Activated CD4-positive, alpha-beta T cell treated with anti-CD3 and anti-CD28 coated beads for 1 hour (primary cell): ENCODE results near the gene NPIPB6.
"Not testable (repeated sequence)": the region's sequence is repeated elsewhere in the genome, so short reads cannot be mapped to it uniquely, and the experiment has no call there.

Experiments used
- DNase-seq: peaks from one replicate; pipeline ENCODE4 v3.0.0-alpha.2; 2020

NPIPB6 gene

DNA sequence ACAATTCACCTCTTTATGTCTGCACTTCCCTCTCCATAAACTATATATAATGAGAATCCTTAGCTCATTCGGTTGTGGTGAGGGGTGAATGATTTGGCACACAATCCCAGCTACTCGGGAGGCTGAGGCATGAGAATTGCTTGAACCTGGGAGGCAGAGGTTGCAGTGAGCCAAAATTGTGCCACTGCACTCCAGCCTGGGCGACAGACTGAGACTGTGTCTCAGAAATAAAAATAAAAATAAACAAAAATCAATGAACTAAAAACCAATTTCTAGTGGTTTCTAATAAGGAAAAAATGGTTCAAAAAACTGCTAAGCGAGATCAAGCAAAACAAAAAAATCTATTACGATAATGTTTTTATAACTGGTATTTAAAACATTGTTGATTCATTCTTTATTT, at the start of gene NPIPB6:
NPIPB6 (minus strand) TSS at position 101 of the 400 bp plus-strand sequence. CDS start 686 bp downstream, outside the sequence.
- not testable (repeated sequence) for DNase-seq

- DNase-seq, result not testable (repeated sequence)
Observed at GRCh38 chr16:28403220-28404072, 40.1 kb upstream of the NPIPB6 start, which contains the start of gene EIF3CL. Gene EIF3CL, minus strand, starts transcription at chr16:28403841. Its CDS starts 223 bp downstream, at chr16:28403618.

DNA sequence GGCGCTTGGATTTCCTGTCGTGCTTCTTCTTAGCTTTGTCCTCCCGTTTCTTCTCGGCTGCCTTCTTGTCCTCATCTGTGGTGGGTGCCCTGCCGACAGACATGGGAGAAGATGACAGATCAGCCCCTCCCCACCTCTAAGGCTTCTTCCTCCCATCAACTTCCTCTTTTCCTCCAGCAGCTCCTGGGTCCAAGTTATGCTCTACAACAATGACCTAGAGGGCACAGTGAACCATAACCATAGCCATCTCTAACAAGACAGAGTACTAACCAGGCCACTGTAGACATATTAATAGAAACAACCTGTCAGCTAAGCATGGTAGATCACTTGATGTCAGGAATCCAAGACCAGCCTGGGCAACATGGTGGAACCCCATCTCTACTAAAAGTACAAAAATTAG, 28.7 kb upstream of the NPIPB6 start:
- not testable (repeated sequence) for DNase-seq

- not testable (repeated sequence) for DNase-seq
Observed at GRCh38 chr16:28382177-28382867, 19.0 kb upstream of the NPIPB6 start.

GRCh38 chr16:28377822-28378221, 14.5 kb upstream of the NPIPB6 start:
- DNase-seq, result not testable (repeated sequence)

DNA sequence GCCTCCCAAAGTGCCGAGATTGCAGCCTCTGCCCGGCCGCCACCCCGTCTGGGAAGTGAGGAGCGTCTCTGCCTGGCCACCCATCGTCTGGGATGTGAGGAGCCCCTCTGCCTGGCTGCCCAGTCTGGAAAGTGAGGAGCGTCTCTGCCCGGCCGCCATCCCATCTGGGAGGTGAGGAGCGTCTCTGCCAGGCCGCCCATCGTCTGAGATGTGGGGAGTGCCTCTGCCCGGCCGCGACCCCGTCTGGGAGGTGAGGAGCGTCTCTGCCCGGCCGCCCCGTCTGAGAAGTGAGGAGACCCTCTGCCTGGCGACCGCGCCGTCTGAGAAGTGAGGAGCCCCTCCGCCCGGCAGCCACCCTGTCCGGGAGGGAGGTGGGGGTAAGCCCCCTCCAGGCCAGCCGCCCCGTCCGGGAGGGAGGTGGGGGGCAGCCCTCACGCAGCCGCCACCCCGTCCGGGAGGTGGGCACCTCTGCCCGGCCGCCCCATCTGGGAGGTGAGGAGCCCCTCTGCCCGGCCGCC, 13.9 kb upstream of the NPIPB6 start:
- DNase-seq, result not testable (repeated sequence)

DNA sequence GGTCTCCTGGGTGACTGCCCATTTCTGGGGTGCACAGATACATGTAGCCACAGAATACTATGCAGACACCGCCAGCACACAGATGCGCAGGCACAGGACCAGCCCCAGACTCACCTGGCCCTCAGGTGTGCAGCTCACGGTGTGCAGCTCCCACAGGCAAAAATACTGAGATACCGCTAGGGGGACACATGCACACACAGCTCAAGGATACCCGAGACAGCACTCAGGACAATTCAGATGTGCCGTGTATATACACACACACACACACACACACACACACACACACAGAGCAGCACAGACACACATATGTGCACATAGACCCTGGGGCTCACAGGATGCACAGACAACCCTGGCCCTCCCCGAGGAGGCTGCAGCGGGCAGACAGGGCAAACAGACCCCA, 11.8 kb upstream of the NPIPB6 start:
- DNase-seq, result not testable (repeated sequence)

- DNase-seq, result not testable (repeated sequence)
Observed at GRCh38 chr16:28374281-28374680, 11.0 kb upstream of the NPIPB6 start.

GRCh38 chr16:28367926-28368325, 4.6 kb upstream of the NPIPB6 start:
- not testable (repeated sequence) for DNase-seq

DNA sequence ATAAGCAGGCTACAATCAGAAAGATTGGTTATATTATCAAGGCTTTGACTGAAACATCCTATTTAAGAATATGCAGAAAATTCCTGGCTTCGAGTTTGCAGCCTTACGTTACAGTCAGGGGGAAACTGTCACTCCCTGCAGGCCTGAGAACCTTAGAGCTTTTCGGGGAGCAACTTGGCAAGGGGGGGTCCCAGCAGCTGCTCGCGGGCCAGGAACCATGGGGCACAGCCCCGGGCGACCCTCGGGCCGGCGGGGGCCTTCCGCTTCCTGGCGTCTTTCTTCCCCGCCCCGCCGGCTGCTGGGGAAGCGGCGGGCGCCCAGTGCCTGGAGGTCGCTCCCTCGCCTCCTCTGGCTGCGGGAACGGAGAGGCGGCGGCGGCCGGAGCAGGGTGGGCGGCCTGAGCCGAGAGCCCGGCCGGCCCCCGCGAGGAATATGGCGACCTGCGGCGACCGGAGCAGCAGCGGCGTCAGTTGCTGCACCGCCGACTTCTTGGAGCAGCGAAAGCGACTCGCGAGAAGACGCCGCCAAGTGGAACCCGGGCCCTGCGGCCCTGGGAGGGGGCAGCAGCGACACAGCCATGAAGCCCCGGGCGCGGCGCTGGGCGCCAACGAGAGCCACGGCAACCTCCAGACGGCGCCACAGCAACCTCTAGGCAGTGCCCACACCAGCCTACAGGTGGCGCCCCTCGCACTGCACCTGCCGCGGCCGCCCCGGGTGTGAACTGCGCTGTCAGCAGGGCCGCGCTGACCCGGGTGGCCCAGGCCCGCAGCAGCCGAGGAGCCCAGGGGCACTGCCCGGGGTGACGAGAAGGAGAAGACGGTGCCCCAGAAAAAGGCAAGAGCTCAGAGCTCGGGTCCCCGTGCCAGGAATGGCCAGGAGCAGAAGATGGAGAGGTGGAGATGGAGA, 1.2 kb upstream of the NPIPB6 start:
- DNase-seq, result not testable (repeated sequence)

GRCh38 chr16:28362600-28362999, 708 bp downstream of the NPIPB6 start:
- DNase-seq, result not testable (repeated sequence)

GRCh38 chr16:28338230-28338629, 25.1 kb downstream of the NPIPB6 start:
- not testable (repeated sequence) for DNase-seq

DNA sequence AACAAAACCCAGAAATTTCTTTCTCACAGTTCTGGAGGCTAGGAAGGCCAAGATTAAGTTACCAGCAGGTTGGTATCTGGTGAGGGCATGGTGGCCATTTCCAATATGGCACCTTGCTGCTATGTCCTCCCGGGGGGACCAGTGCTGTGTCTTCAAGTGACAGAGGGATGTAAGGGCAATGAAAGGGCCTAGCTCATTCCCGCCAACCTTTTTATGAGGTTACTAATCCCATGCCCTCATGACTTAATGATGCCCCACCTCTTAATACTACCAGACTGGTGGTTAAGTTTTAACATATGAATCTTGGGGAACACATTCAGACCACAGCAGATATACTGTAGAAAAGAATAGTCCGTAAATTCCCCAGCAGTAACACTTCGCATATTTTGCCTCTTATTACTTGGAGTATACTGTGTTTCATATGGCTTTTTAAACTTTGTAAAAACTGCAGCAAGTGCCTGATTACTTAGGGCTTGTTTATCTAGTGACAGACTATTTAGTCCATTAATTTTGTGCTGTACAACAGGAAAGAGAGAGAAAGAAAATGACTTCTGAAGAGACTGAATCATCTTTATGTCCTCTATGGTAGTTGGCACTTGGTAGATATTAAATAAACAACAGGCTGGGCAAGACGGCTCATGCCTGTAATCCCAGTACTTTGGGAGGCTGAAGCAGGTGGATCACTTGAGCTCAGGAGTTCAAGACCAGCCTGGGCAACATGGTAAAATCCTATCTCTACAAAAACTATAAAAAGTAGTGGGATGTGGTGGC, 26.2 kb downstream of the NPIPB6 start:
- DNase-seq, result not testable (repeated sequence)

GRCh38 chr16:28335678-28336077, 27.6 kb downstream of the NPIPB6 start:
- not testable (repeated sequence) for DNase-seq

DNA sequence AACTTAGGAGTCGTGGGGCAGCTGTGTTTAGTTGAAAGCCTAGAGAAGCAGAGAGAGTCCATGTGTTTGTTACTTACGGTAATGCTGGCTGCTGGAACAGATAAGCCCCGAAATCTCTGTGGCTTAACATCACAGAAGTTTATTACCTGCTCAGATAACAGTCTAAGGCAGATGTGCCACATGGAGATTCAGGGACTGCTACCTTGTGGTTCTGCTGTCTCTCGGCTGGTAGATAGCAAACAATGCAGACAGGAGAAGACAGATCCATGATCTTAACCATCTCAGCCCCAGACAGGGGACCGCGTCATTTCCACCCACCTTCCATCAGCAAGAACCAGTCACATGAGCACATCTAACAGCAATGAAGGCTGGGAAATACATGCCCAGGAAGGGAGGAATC, 30.7 kb downstream of the NPIPB6 start:
- DNase-seq, result not testable (repeated sequence)

DNA sequence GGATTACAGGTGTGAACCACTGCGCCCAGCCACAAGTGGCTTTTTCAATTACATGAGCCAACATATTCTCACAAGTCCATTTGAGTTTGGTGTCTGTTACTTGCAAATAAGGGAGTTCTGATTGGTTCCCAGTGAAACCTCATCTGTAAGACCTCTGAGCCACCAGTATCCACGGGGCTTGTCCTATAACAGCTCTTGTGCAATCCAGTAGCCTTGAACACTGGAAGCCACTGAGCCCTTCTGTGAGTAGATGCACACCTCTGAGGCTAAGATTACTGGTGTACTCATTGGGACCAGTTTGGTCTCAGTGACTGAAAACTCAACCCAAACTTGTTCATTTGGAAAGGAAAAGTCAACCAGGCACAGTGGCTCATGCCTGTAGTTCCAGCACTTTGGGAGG, 32.3 kb downstream of the NPIPB6 start:
- not testable (repeated sequence) for DNase-seq

- not testable (repeated sequence) for DNase-seq
Observed at GRCh38 chr16:28330232-28330631, 33.1 kb downstream of the NPIPB6 start.

- DNase-seq, result peak; percentile 46
Observed at GRCh38 chr16:28326881-28327610, 36.3 kb downstream of the NPIPB6 start.

DNA sequence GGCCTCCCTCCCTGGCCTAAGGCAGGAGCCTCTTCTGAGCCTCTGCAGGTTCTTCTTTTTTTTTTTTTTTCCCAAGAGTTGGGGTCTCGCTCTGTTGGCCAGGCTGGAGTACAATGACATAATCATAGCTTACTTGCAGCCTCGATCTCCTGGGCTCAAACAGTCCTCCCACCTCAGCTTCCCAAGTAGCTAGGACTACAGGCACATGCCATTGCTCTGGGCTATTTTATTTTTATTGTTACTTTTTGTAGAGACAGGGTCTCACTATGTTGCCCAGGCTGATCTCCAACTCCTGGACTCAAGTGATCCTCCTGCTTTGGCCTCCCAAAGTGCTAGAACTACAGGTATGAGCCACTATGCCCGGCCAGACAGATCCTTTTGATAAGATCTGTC, 38.4 kb downstream of the NPIPB6 start:
- no peak for DNase-seq

DNA sequence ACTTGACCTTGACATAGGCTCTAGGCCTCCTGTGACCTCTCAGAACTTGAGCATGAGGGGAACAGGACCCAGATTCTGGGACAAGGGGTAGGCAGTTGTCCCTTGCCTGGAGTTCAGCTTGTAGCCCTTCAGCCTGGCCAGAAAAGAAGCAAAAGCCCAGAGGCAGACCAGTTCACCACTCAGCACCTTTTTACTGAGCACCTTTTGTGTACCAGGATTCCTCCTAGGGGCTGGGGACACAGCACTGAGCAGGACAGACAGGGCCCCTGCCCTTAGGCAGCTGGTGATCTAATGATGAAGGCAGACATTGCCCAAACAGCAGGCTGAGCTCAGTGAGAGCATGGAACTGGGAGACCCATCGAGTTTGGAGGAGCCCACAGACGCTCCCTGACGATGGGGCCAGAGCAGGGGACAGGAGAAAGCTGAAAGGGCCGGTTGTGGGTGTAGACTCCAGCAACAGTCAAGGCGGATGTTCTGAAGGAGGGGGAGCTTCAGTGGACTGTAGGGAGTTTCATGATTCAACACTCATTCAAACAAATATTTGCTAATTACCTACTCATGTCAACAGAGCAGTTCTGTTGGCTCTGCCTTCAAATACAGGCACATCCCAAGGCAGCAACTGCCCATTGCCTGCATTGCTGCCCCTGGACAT, 38.9 kb downstream of the NPIPB6 start:
- DNase-seq, result no peak
